ENCODE results near the gene IL20RB. TPM values are rescaled to one million over a fixed set of nuclear protein-coding genes. Genes with fewer than 3 reads are reported as not detected.

The IL20RB gene
- total and polyA plus RNA-seq, 2 of the 4 experiments (the other 2 are of a cell fraction): 0.72 to 0.97 TPM

GRCh38 chr3:136928240-136928639 lies 29.5 kb upstream of the IL20RB start:
- H2AK5ac ChIP-seq (ENCODE audit: low read depth, low read length): no peak overlapping the region
- CTCF ChIA-PET: no interaction called here

More at GRCh38 chr3:136928240-136928639, 29.5 kb upstream of the IL20RB start:
- intact Hi-C loops (cut with micrococcal nuclease): no loop called here
- no peak overlapping the region for H3K18ac ChIP-seq (ENCODE audit: low read depth, low read length)
- TF ChIP-seq CEBPB (IDR thresholded peaks at IDR 0.05; ENCODE audit: low read depth, low read length) (no peak), RFX5 (IDR thresholded peaks at IDR 0.05; ENCODE audit: low read depth, low read length) (no peak), MAZ (IDR thresholded peaks at IDR 0.05; ENCODE audit: borderline replicate concordance, low read depth, low read length) (no peak), FOS (IDR thresholded peaks at IDR 0.05; ENCODE audit: low read depth, low read length) (no peak), POLR2A (IDR thresholded peaks at IDR 0.05; ENCODE audit: low read depth, low read length) (no peak), MAFK (IDR thresholded peaks at IDR 0.05; ENCODE audit: low read depth, low read length) (no peak)
- no peak for ATAC-seq (ENCODE audit: low read depth)
- no peak overlapping the region for H3K56ac ChIP-seq (ENCODE audit: extremely low read depth, insufficient read depth, low read length)
- peaks cover 8% of the 10 kb centered on the region for H3K36me3 ChIP-seq (ENCODE audit: control insufficient read depth, insufficient read depth, low read length)
- no peak overlapping the region for H2BK15ac ChIP-seq (ENCODE audit: low read depth, low read length)
- no peak overlapping the region for H2BK120ac ChIP-seq (ENCODE audit: low read depth, low read length)
- no peak overlapping the region for H2BK5ac ChIP-seq (ENCODE audit: low read depth, low read length, poor library complexity, severe bottlenecking)
- no peak overlapping the region for H3K4me2 ChIP-seq (ENCODE audit: low read depth, low read length)
- dilution Hi-C loops (cut with HindIII; ENCODE audit: low sequenced_read_pairs, unreplicated experiment): no loop called here
- peaks cover 6% of the 10 kb centered on the region for H4K20me1 ChIP-seq (ENCODE audit: insufficient read depth, low read length)
- in situ Hi-C loops (cut with MboI; ENCODE audit: low sequenced_read_pairs): no loop called here
- H3K4me3 ChIP-seq (ENCODE audit: insufficient read depth, low read depth, low read length): no peak overlapping the region
- POLR2A ChIA-PET (ENCODE audit: unreplicated experiment): interaction anchor here (0.7 kb wide), 1 partner anchor 18 kb away, joined by 13 read pairs; no protein-coding TSS in a partner anchor
- H3K9me3 ChIP-seq (ENCODE audit: control insufficient read depth, insufficient read depth, low read length): no peaks in the 10 kb centered on the region
- no TSS peak for BruUV-seq (replicated peaks)
- no peak for DNase-seq
- 0 out of 2 replicates have a peak, but pooled peaks cover 2% of the 10 kb centered on the region for H3K4me1 ChIP-seq (ENCODE audit: control insufficient read depth, insufficient read depth, low read length)
- H3K27ac ChIP-seq (ENCODE audit: insufficient read depth, low read length): no peak overlapping the region
- peak overlapping the region; percentile 31; the same call in 1 of the 2 replicates for H3K23ac ChIP-seq (ENCODE audit: low read depth, low read length)
- H3K79me1 ChIP-seq (ENCODE audit: low read depth in 1 of 2, low read length in 2 of 2): peaks cover 12 to 54% of the 10 kb centered on the region in 2 experiments
- no peak overlapping the region for H3K14ac ChIP-seq (replicated peaks; ENCODE audit: low read depth, low read length)
- H4K91ac ChIP-seq (ENCODE audit: insufficient read depth, low read depth, low read length): no peak overlapping the region
- no peak overlapping the region for H3K4ac ChIP-seq (ENCODE audit: low read depth, low read length)
- H3K9ac ChIP-seq (ENCODE audit: low read depth, low read length): no peak overlapping the region
- H3K27me3 ChIP-seq (ENCODE audit: control insufficient read depth, insufficient read depth, low read length): no peaks in the 10 kb centered on the region
- H2BK20ac ChIP-seq (ENCODE audit: low read depth, low read length): no peak overlapping the region
- peaks cover 13% of the 10 kb centered on the region for H3K9me1 ChIP-seq (ENCODE audit: insufficient read depth, low read length)
- H2AK9ac ChIP-seq (replicated peaks; ENCODE audit: low read depth, low read length, poor library complexity): no peak overlapping the region
- no peak overlapping the region for H2AFZ ChIP-seq (replicated peaks; ENCODE audit: low read length, poor library complexity)
- no peak overlapping the region for H4K5ac ChIP-seq (ENCODE audit: low read depth, low read length)
- no peak overlapping the region; a peak in 1 of 4 replicates for H4K8ac ChIP-seq (ENCODE audit: low read depth in 2 of 2, low read length in 2 of 2)

Measured in IMR-90 (cell line).